Measurements from ENCODE around the gene LCLAT1.

GRCh38 chr2:30434708-30435107 is 12.3 kb upstream of the LCLAT1 start:
- TF ChIP-seq CTCF (conservative IDR thresholded peaks at IDR 0.05; ENCODE audit: low read depth, low read length) (no peak), SMC3 (IDR thresholded peaks at IDR 0.05; ENCODE audit: low read depth, low read length) (no peak), RAD21 (IDR thresholded peaks at IDR 0.05; ENCODE audit: low read length) (no peak), BHLHE40 (IDR thresholded peaks at IDR 0.05; ENCODE audit: low read depth, low read length) (no peak), NFE2L2 (IDR thresholded peaks at IDR 0.05; ENCODE audit: low read depth, low read length) (no peak), POLR2A (IDR thresholded peaks at IDR 0.05; ENCODE audit: low read depth, low read length) (no peak), MAFK (IDR thresholded peaks at IDR 0.05; ENCODE audit: low read depth, low read length) (no peak), RFX5 (IDR thresholded peaks at IDR 0.05; ENCODE audit: low read depth, low read length) (no peak)
